Stimulated activated naive B cell treated with anti-CD40 and anti-IgM and Interleukin-4, amounts not matched to agents 10 μg/mL and 1 μg/mL and 100 μg/mL, for 72 hours (primary cell): ENCODE results near the gene WNK4.

Source experiments
- ATAC-seq, 2 donors: fragments of 150-1000 bp; cut with Tn5 transposase; replicated peaks; 2 replicates each; pipeline ENCODE4 v1.10.0; 2021; ENCODE audit warnings: moderate library complexity in 1 of 2
- DNase-seq: peaks from one replicate; pipeline ENCODE4 v3.0.0; 2021
- H3K27ac Mint-ChIP-seq: one replicate; pipeline ENCODE4 v1.8.0; 2022; ENCODE audit warnings: mild to moderate bottlenecking, mixed read lengths
- H3K27me3 Mint-ChIP-seq, 2 donors: one replicate each; pipeline ENCODE4 v1.8.0; 2022; ENCODE audit warnings: mixed read lengths in 2 of 2
- H3K36me3 Mint-ChIP-seq, 2 donors: one replicate each; pipeline ENCODE4 v1.8.0; 2022; ENCODE audit warnings: mixed read lengths in 2 of 2, mild to moderate bottlenecking in 1 of 2
- H3K4me1 Mint-ChIP-seq, 2 donors: one replicate each; pipeline ENCODE4 v1.8.0; 2022; ENCODE audit warnings: mixed read lengths in 2 of 2, mild to moderate bottlenecking in 1 of 2
- H3K4me3 Mint-ChIP-seq, 2 donors: one replicate each; pipeline ENCODE4 v1.8.0; 2022; ENCODE audit warnings: mild to moderate bottlenecking in 2 of 2, mixed read lengths in 2 of 2, moderate library complexity in 1 of 2
- H3K9me3 Mint-ChIP-seq, 2 donors: one replicate each; pipeline ENCODE4 v1.8.0; 2022; ENCODE audit warnings: mixed read lengths in 2 of 2, mild to moderate bottlenecking in 1 of 2

The WNK4 gene

GRCh38 chr17:42795465-42795864 is 15.1 kb downstream of the WNK4 start:
- H3K27me3 Mint-ChIP-seq: peaks cover 4 to 5% of the 10 kb centered on the region in 2 donors
- H3K36me3 Mint-ChIP-seq: peaks cover 21 to 29% of the 10 kb centered on the region in 2 donors
- no peak overlapping the region for H3K4me3 Mint-ChIP-seq
- ATAC-seq (no peak), DNase-seq (no peak)
- no peak overlapping the region for H3K27ac Mint-ChIP-seq
- H3K9me3 Mint-ChIP-seq: peaks cover 2 to 4% of the 10 kb centered on the region in 2 donors
- H3K4me1 Mint-ChIP-seq: peaks cover 24 to 36% of the 10 kb centered on the region in 2 donors

- no peak for ATAC-seq
- peaks cover 4 to 5% of the 10 kb centered on the region in 2 donors for H3K27me3 Mint-ChIP-seq
- H3K9me3 Mint-ChIP-seq: peaks cover 2 to 4% of the 10 kb centered on the region in 2 donors
- DNase-seq: no peak
- no peak overlapping the region for H3K27ac Mint-ChIP-seq
- peaks cover 21 to 29% of the 10 kb centered on the region in 2 donors for H3K36me3 Mint-ChIP-seq
- no peak overlapping the region for H3K4me3 Mint-ChIP-seq
- H3K4me1 Mint-ChIP-seq: peaks cover 24 to 36% of the 10 kb centered on the region in 2 donors
Observed at GRCh38 chr17:42796066-42796758, 15.8 kb downstream of the WNK4 start.

DNA sequence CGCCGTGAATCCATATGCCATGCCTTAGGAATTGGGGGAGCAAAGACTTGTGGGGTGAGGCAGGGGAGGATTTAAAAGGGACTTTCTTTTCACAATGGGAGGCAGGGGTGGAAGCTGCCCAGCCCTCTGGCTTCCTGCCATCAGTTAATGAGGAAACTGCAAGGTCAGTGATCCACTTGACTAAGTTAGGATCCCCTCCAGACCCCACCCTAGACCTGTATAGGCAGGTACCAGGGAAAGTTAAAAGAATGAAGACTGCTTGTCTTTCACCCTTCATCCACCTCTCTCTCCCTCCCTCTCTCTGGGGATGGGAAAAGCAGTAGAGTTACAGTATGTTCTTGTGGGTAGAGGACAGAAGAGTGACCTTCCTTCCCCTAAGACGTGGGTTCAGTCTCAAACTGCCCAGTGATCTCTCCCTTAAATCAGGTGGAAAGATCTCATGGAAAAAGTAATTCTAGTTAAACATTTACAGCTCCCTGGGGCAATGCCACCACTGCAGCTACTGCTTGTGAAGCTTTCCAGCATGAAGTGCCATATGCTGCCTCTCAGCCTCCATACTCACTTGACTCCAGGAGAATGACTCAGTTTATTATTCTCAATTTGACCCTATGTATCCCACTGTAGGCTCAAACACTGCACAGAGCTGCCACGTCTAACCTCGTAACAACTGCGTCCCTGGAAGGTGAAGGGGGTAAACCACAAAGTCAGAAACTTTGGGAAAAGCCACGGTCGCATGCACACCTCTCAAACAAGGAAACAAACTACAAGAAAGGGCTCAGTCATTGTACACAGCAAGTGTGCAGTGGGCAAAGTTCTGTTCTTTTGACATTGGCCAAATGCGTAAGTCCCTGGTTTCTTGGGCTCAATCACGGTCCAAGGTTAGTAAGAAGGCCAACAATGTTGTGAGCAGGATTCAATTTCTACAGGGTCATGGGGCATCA is 16.9 kb downstream of the WNK4 start:
- Mint-ChIP-seq H3K27ac (no peak overlapping the region), H3K36me3 (peaks cover 21 to 29% of the 10 kb centered on the region in 2 donors), H3K4me1 (peaks cover 24 to 36% of the 10 kb centered on the region in 2 donors), H3K27me3 (peaks cover 4 to 5% of the 10 kb centered on the region in 2 donors), H3K9me3 (peaks cover 2 to 4% of the 10 kb centered on the region in 2 donors), H3K4me3 (peak overlapping the region; percentile 90 to 94)
- ATAC-seq: no peak
- no peak for DNase-seq

DNA sequence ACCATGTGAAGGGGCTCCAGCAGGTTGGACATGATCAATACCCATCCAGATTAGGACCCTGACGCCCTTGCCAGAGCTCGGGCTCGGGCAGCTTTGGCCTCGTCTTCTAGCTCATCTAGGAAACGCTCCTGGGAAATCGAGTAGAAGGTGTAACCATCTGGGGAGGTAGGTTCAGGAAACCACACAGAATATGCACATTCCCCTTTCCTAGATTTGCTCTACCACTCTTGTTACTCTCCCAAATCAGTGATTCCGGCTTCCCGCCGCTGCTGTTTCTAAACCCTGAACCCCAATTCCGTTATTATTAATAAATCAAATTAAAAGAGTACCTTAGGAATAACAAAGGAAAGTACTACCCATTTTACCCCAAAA is 17.6 kb downstream of the WNK4 start:
- Mint-ChIP-seq H3K4me3 (peak overlapping the region; percentile 90 to 94), H3K9me3 (peaks cover 2 to 4% of the 10 kb centered on the region in 2 donors), H3K27ac (peak overlapping the region; percentile 84), H3K36me3 (peaks cover 21 to 29% of the 10 kb centered on the region in 2 donors), H3K27me3 (peaks cover 4 to 5% of the 10 kb centered on the region in 2 donors), H3K4me1 (peaks cover 24 to 36% of the 10 kb centered on the region in 2 donors)
- DNase-seq (no peak), ATAC-seq (no peak)

GRCh38 chr17:42798383-42799380 is 18.3 kb downstream of the WNK4 start, which contains the start of the genes CNTD1 and COA3:
TSS of gene CNTD1 (plus strand) at chr17:42798861. CDS start at chr17:42799068, 207 bp downstream.
TSS of gene COA3 (minus strand) at chr17:42798704. CDS start at chr17:42798681, 23 bp downstream.
- peaks cover 24 to 36% of the 10 kb centered on the region in 2 donors for H3K4me1 Mint-ChIP-seq
- peak within 1 kb of the TSS; percentile 84 for H3K27ac Mint-ChIP-seq
- peaks cover 2 to 4% of the 10 kb centered on the region in 2 donors for H3K9me3 Mint-ChIP-seq
- DNase-seq: peak; percentile 72
- H3K4me3 Mint-ChIP-seq: peak within 1 kb of the TSS; percentile 90 to 94
- H3K27me3 Mint-ChIP-seq: peaks cover 4 to 5% of the 10 kb centered on the region in 2 donors
- peaks cover 21 to 29% of the 10 kb centered on the region in 2 donors for H3K36me3 Mint-ChIP-seq
- peak; percentile 100 for ATAC-seq

DNA sequence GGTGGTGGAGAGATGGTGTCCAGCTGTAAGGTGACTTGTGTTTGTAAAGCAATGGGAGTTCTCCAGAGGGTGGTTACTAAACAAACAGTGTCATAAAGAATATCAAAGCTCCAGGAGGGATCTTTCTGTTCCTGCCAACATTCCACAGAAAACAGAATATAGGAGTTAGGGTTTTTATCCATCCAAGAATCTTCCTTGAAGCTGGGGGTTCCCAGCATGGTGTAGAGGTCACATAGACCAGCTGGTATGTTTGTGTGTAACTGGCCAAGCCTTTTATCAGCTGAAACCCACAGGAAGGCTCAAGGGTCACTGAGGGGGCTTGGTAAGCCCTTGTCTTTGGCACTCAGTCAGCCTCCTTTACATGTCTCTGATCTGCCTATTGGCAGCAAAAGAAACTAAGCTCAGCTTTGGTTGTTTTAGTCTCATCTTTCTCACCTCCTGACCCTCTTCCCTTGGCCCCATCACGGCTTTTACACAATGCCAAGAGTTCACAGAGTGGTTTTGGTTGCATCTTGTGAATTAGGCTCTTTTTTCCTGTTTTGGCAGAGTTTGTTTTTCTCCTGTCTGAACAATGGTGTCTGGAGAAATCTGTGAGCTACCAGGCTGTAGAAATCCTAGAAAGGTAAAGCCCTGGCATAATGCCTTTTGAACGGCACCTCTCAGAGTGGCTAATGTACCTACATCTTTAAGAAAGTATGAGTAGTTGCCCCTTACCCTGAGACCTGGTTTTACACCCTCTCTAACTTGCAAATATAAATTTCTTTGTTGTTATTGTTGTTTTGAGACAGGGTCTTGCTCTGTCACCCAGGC is 22.9 kb downstream of the WNK4 start:
- H3K4me1 Mint-ChIP-seq: peaks cover 5 to 9% of the 10 kb centered on the region in 2 donors
- H3K9me3 Mint-ChIP-seq: peaks cover 2 to 4% of the 10 kb centered on the region in 2 donors
- no peak for DNase-seq
- no peak overlapping the region for H3K4me3 Mint-ChIP-seq
- ATAC-seq: no peak
- H3K36me3 Mint-ChIP-seq: peaks cover 4 to 11% of the 10 kb centered on the region in 2 donors
- peaks cover 4 to 5% of the 10 kb centered on the region in 2 donors for H3K27me3 Mint-ChIP-seq
- no peak overlapping the region for H3K27ac Mint-ChIP-seq

DNA sequence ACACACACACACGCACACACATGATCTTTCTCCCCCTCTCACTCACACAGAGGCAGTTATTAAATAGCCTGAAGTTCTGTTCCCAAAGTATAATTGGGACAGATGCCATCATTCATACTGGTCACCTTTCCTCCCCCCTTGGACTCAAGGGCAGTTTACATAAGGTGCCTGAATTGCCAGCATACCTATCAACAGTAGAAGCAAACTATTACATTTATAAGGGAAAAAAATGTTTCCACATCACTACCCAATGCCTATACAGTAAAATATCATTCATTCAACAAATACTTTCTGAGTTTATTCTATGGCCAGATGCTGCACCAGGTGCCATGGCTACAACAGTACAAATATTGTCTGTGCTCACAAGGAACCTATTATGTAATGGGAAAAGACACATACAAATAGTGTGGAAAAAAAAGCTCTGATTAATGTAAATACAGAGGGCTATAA is 24.5 kb downstream of the WNK4 start:
- no peak overlapping the region for H3K27ac Mint-ChIP-seq
- H3K9me3 Mint-ChIP-seq: no peaks in the 10 kb centered on the region
- peaks cover 2 to 7% of the 10 kb centered on the region in 2 donors for H3K36me3 Mint-ChIP-seq
- DNase-seq (no peak), ATAC-seq (no peak)
- no peaks in the 10 kb centered on the region for H3K4me1 Mint-ChIP-seq
- no peak overlapping the region for H3K4me3 Mint-ChIP-seq
- no peaks in the 10 kb centered on the region for H3K27me3 Mint-ChIP-seq

DNA sequence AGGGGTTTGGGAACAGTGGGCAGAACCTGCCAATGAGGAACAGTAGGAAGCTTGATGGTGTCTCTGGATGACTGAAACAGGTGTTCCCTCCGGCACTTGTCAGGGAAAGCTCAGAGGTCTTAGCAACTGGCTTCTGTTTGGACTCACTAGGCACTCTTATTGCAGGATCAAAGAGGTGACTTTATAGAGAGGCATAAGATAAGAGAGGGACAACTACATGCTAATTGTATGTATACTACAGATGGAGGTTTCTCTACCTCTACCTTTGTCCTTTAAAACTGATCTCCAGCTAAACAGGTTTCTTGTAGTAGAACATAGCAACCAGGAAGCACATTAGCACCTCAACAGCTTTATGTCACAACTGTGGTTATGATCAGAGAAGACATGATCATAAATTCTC is 25.8 kb downstream of the WNK4 start:
- peaks cover 0 to 6% of the 10 kb centered on the region in 2 donors for H3K4me1 Mint-ChIP-seq
- no peak overlapping the region for H3K27ac Mint-ChIP-seq
- ATAC-seq (no peak), DNase-seq (no peak)
- H3K9me3 Mint-ChIP-seq: no peaks in the 10 kb centered on the region
- no peak overlapping the region for H3K4me3 Mint-ChIP-seq
- no peaks in the 10 kb centered on the region for H3K27me3 Mint-ChIP-seq
- peaks cover 10 to 15% of the 10 kb centered on the region in 2 donors for H3K36me3 Mint-ChIP-seq

DNA sequence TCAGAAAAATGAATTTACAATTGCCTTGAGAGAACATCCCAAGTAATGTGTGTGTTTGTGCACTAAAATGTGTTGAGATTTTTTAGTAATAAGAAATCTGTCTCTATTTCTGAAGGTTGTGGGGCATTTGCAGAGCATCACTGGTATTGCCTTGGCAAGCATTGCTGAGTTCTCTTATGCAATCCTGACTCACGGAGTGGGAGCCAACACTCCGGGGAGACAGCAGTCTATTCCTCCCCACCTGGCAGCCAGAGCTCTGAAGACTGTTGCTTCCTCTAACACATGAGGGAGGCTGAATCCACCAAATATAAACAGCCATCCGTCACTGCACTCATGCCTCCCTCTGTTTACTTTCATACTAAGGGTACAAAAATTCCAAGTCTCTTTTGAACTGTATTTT is 28.8 kb downstream of the WNK4 start:
- no peak for DNase-seq
- no peak for ATAC-seq
- no peak overlapping the region for H3K27ac Mint-ChIP-seq
- H3K36me3 Mint-ChIP-seq: peaks cover 20 to 26% of the 10 kb centered on the region in 2 donors
- H3K27me3 Mint-ChIP-seq: no peaks in the 10 kb centered on the region
- H3K9me3 Mint-ChIP-seq: no peaks in the 10 kb centered on the region
- H3K4me3 Mint-ChIP-seq: no peak overlapping the region
- peaks cover 0 to 11% of the 10 kb centered on the region in 2 donors for H3K4me1 Mint-ChIP-seq

GRCh38 chr17:42814633-42815399 is 34.4 kb downstream of the WNK4 start:
- Mint-ChIP-seq H3K4me3 (no peak overlapping the region), H3K27me3 (no peaks in the 10 kb centered on the region), H3K4me1 (peaks cover 3 to 11% of the 10 kb centered on the region in 2 donors), H3K36me3 (peaks cover 47 to 52% of the 10 kb centered on the region in 2 donors), H3K27ac (no peak overlapping the region), H3K9me3 (no peaks in the 10 kb centered on the region)
- DNase-seq (no peak), ATAC-seq (no peak)

DNA sequence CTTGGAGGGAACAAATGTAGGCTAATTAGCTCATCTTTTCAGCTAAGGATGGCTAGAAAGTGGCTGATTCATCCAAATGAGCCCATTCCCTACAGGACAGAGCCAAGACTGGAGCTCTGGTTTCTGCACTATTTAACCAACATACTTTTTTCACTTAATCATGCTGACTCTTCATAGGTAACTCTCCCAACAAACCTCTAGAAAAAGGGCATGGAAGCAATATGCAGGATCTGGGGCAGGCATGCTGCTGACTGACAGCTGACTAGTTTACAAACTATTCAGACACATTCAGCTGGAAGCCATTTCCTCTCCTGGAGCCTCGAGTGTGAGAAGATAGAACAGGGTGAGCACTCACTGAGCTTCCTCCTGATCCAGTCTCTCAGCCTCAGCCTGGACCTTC is 37.5 kb downstream of the WNK4 start:
- H3K4me3 Mint-ChIP-seq: no peak overlapping the region
- no peak overlapping the region for H3K27ac Mint-ChIP-seq
- H3K27me3 Mint-ChIP-seq: no peaks in the 10 kb centered on the region
- no peaks in the 10 kb centered on the region for H3K9me3 Mint-ChIP-seq
- H3K4me1 Mint-ChIP-seq: peaks cover 11 to 15% of the 10 kb centered on the region in 2 donors
- ATAC-seq: no peak
- H3K36me3 Mint-ChIP-seq: peaks cover 40 to 55% of the 10 kb centered on the region in 2 donors
- DNase-seq: no peak

- no peak overlapping the region for H3K4me3 Mint-ChIP-seq
- H3K27ac Mint-ChIP-seq: no peak overlapping the region
- DNase-seq: no peak
- no peaks in the 10 kb centered on the region for H3K27me3 Mint-ChIP-seq
- peaks cover 11 to 18% of the 10 kb centered on the region in 2 donors for H3K4me1 Mint-ChIP-seq
- H3K36me3 Mint-ChIP-seq: peaks cover 40 to 55% of the 10 kb centered on the region in 2 donors
- H3K9me3 Mint-ChIP-seq: no peaks in the 10 kb centered on the region
- ATAC-seq: no peak
Observed at GRCh38 chr17:42818379-42818778, 38.0 kb downstream of the WNK4 start.
